DND-41 (cell line): ENCODE results near the gene EXOC3L1.

Source experiments
- ATAC-seq: fragments of 200-7000 bp; cut with Tn5 transposase; 3 replicates; pipeline ENCODE4 v1.9.1; 2021; ENCODE audit warnings: low read depth; ENCODE audit not compliant: insufficient read depth
- DNase-seq: peaks from one replicate; pipeline ENCODE4 v3.0.0-alpha.2; 2020
- H2AFZ ChIP-seq: 2 replicates; pipeline ENCODE4 v1.6.0; 2012; ENCODE audit warnings: low read depth, low read length
- H3K27ac ChIP-seq: 2 replicates; pipeline ENCODE4 v1.5.1; 2012; ENCODE audit warnings: low read length, inconsistent platforms
- H3K27me3 ChIP-seq: fragments of 200-600 bp; sonication (generic); 2 replicates; pipeline ENCODE4 v1.6.0; 2012; ENCODE audit warnings: low read length, mild to moderate bottlenecking, inconsistent platforms; ENCODE audit not compliant: insufficient read depth, poor library complexity
- H3K36me3 ChIP-seq: 2 replicates; pipeline ENCODE4 v1.5.1; 2012; ENCODE audit warnings: low read length, inconsistent platforms; ENCODE audit not compliant: insufficient read depth
- H3K4me1 ChIP-seq: 2 replicates; pipeline ENCODE4 v1.5.1; 2012; ENCODE audit warnings: mild to moderate bottlenecking, low read length; ENCODE audit not compliant: insufficient read depth
- H3K4me2 ChIP-seq: 2 replicates; pipeline ENCODE4 v1.6.0; 2012; ENCODE audit warnings: mild to moderate bottlenecking, moderate library complexity, low read length, inconsistent platforms; ENCODE audit not compliant: insufficient read depth
- H3K4me3 ChIP-seq, 2 experiments: fragments of 200-600 bp in 1 of 2; shearing (Covaris generic) in 1 of 2; 2 replicates each; pipeline ENCODE4 v1.5.1; 2012 to 2016; ENCODE audit warnings: inconsistent platforms in 2 of 2, low read length in 2 of 2, mild to moderate bottlenecking in 2 of 2, low read depth in 1 of 2, moderate library complexity in 1 of 2
- H3K79me2 ChIP-seq: 2 replicates; pipeline ENCODE4 v1.6.0; 2012; ENCODE audit warnings: low read length, inconsistent platforms; ENCODE audit not compliant: insufficient read depth
- H3K9ac ChIP-seq: 2 replicates; pipeline ENCODE4 v1.6.0; 2012; ENCODE audit warnings: low read depth, mild to moderate bottlenecking, inconsistent platforms, low read length, moderate library complexity
- H3K9me3 ChIP-seq: 2 replicates; pipeline ENCODE4 v1.5.1; 2012; ENCODE audit warnings: low read length, moderate library complexity, mild to moderate bottlenecking, inconsistent platforms; ENCODE audit not compliant: insufficient read depth, severe bottlenecking
- H4K20me1 ChIP-seq: 2 replicates; pipeline ENCODE4 v1.6.0; 2012; ENCODE audit warnings: low read length; ENCODE audit not compliant: insufficient read depth
- CTCF ChIP-seq: IDR thresholded peaks from 2 replicates; pipeline ENCODE4 v1.5.1; 2012; ENCODE audit warnings: borderline replicate concordance, low read length, moderate library complexity, mild to moderate bottlenecking; ENCODE audit not compliant: poor library complexity, severe bottlenecking; ENCODE audit errors: extremely low read depth
- EZH2 ChIP-seq: IDR thresholded peaks from 3 replicates; pipeline ENCODE4 v1.6.1; 2012; ENCODE audit warnings: borderline replicate concordance, low read depth, mild to moderate bottlenecking, moderate library complexity, low read length, inconsistent platforms; ENCODE audit not compliant: severe bottlenecking

EXOC3L1 gene

GRCh38 chr16:67169011-67169451 is 20.9 kb downstream of the EXOC3L1 start:
- peaks cover 23% of the 10 kb centered on the region for H3K4me1 ChIP-seq
- no peak overlapping the region; a peak in 1 of 4 replicates for H3K4me3 ChIP-seq

GRCh38 chr16:67167588-67167987 is 22.3 kb downstream of the EXOC3L1 start:
- Histone ChIP-seq H3K9me3 (no peaks in the 10 kb centered on the region), H2AFZ (no peak overlapping the region), H3K4me1 (peaks cover 21% of the 10 kb centered on the region), H3K4me3 (no peak overlapping the region), H3K79me2 (no peaks in the 10 kb centered on the region), H3K4me2 (no peak overlapping the region), H4K20me1 (peaks cover 6% of the 10 kb centered on the region), H3K27ac (no peak overlapping the region), H3K27me3 (no peaks in the 10 kb centered on the region), H3K36me3 (no peaks in the 10 kb centered on the region), H3K9ac (no peak overlapping the region)
- no peak for ATAC-seq
- no peak for TF ChIP-seq EZH2
- TF ChIP-seq CTCF: no peak
- no peak for DNase-seq

More at GRCh38 chr16:67169011-67169451, 20.9 kb downstream of the EXOC3L1 start:
- H3K4me2 ChIP-seq: peak overlapping the region; percentile 63
- H3K27me3 ChIP-seq: peaks cover under 1% of the 10 kb centered on the region
- H3K36me3 ChIP-seq: no peaks in the 10 kb centered on the region
- H4K20me1 ChIP-seq: peaks cover 10% of the 10 kb centered on the region
- ATAC-seq (no peak), DNase-seq (no peak)
- TF ChIP-seq CTCF: no peak
- TF ChIP-seq EZH2: no peak
- no peak overlapping the region for H2AFZ ChIP-seq
- H3K27ac ChIP-seq: no peak overlapping the region
- H3K9me3 ChIP-seq: no peaks in the 10 kb centered on the region
- H3K9ac ChIP-seq: peak overlapping the region; percentile 45; the same call in 1 of the 2 replicates
- no peaks in the 10 kb centered on the region for H3K79me2 ChIP-seq

GRCh38 chr16:67166598-67167168 is 23.3 kb downstream of the EXOC3L1 start:
- no peaks in the 10 kb centered on the region for H3K27me3 ChIP-seq
- no peak overlapping the region for H3K4me3 ChIP-seq
- peaks cover 25% of the 10 kb centered on the region for H3K4me1 ChIP-seq
- no peak for DNase-seq
- H3K9ac ChIP-seq: no peak overlapping the region
- TF ChIP-seq CTCF (no peak), EZH2 (no peak)
- H3K36me3 ChIP-seq: no peaks in the 10 kb centered on the region
- ATAC-seq: no peak
- H2AFZ ChIP-seq: no peak overlapping the region
- no peaks in the 10 kb centered on the region for H3K9me3 ChIP-seq
- no peak overlapping the region for H3K27ac ChIP-seq
- peaks cover 6% of the 10 kb centered on the region for H4K20me1 ChIP-seq
- H3K4me2 ChIP-seq: no peak overlapping the region
- 0 out of 2 replicates have a peak, but pooled peaks cover 2% of the 10 kb centered on the region for H3K79me2 ChIP-seq
